Smooth muscle cell of the brain vasculature (primary cell): ENCODE results near the gene AADAC.
"Not testable (repeated sequence)": the region's sequence is repeated elsewhere in the genome, so short reads cannot be mapped to it uniquely, and the experiment has no call there.

Source experiments
- DNase-seq: peaks from one replicate; pipeline ENCODE4 v3.0.0-alpha.2; 2012; ENCODE audit warnings: low read depth, low spot score

The AADAC gene, protein sequence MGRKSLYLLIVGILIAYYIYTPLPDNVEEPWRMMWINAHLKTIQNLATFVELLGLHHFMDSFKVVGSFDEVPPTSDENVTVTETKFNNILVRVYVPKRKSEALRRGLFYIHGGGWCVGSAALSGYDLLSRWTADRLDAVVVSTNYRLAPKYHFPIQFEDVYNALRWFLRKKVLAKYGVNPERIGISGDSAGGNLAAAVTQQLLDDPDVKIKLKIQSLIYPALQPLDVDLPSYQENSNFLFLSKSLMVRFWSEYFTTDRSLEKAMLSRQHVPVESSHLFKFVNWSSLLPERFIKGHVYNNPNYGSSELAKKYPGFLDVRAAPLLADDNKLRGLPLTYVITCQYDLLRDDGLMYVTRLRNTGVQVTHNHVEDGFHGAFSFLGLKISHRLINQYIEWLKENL

DNA sequence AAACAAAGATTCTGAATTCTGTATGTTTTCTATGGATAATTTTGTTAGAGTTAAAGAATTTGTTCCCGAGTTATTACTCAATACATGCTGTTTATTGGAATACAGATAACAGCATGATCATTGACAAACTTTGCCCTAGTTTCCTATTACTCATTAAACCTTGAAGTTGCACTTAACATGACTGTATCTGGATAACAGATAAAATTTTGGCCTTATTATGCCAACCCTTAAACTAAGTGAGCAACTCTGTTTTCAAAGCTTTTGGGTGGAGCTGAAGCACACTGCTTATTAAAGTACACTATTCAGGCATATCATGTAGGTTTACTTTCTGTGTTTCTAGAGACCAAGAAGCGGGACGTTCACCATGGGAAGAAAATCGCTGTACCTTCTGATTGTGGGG lies at the start of gene AADAC:
Gene AADAC (plus strand): TSS at position 318 of the 400 bp plus-strand sequence. CDS start 47 bp downstream, at position 365.
- no peak for DNase-seq

- not testable (repeated sequence) for DNase-seq
Observed at GRCh38 chr3:151764699-151765098, 49.2 kb upstream of the AADAC start.

- no peak for DNase-seq
Observed at GRCh38 chr3:151765685-151766084, 48.2 kb upstream of the AADAC start.

DNA sequence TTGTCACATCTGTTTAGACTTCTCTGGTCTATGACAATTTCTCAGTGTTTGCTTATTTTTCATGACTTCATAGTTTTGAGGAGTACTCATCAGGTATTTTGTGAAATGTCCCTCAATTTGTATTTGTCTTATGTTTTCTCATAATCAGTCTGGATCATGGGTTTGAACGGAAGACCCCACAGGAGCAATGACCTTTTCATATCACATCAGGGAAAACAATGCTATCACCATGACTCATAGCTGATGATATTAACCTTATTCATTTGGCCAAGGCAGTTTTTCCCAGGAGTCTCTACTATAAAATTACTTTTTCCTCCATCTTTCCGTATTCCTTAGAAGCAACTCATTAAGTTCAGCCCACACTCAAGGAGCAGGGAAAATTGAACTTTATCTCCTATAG lies 47.5 kb upstream of the AADAC start:
- no peak for DNase-seq

DNA sequence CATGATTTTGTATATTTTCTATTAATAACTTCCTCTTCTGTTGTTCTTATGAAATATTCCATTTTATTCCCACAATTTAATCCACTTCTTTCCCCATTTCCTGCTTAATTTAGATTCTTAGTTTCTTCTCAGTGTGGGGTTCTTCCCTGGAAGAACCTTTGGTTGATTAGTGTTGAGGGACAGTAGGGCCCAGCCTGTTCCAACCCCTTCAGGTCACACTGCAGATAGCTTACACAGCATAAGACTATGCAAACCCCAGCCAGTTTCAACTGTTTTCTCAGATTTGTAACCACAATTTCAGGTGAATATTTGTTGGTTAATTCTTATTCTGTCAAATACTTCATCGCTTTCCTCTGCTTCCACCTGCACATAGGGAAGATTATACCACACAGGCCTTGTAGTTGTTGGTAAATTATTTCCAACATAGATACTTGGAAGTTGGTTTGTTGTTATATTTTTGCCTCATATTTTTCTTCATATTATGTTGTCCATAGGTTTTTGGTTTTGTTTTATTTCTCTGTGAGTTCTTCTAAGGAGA lies 45.5 kb upstream of the AADAC start:
- DNase-seq, result no peak

DNA sequence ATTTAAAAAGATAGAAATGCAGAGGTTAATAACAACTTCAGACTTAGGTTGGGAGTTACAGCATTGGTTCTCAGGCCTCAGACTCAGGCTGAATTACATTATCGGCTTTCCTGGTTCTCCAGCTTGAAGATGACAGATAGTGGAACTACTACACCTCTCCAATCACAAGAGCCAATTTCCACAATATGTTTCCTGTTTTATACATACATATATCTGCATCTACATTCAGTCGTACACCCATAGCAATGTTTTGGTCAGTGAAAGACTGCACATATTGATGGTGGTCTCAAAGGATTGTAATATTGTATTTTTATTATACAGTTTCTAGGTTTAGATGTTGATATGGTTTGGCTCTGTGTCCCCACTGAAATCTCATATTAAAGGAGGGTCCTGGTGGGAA lies 44.7 kb upstream of the AADAC start:
- DNase-seq, result no peak

DNA sequence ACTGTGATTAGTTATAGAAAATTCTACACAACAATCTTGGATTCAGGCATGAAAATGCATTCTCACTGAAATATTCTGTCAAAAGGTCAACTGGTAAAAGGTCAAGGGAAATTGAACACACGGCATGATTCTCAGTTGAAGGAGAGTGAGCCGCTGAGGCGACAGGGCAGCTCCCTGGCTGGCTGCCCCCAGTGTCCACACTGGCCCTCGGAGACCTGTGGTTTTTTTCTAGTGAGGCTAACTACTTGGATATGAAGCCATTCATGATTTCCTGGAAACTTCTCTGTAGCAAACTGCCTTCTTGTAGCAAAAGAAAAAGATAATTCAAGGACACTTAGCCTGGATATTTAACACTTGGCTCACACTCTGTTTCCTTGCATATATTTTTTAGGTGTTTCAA lies 43.0 kb upstream of the AADAC start:
- peak; percentile 20 for DNase-seq

DNA sequence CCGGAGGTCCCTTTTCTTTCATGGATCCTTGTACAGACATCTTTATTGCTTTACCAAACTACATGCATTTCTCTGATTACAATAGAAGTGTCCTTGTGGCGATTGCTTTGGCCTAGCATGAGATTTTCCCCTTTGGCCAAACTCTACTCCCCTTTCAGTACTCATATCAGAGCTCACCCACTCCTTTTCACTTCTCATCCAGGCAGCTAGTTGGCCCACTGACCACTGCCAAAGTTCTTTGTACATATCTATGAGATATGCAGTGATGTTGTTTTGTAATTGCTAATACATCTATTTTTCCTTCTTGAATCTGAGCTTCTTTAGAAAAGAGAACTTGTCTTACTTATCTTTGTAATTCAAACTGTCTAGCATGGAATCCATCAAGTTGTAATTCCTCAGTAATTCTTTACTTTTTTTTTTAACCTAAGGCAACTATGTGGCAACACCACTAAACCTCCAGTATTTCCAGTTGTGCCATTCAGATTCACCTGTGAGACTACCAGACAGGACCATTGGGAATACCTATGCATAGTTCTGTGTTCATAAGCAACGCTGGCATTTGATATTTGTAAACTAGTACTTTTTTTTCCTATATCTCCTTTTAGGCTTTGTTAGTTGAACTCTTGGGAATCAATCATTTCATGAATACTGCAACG lies 41.0 kb upstream of the AADAC start:
- no peak for DNase-seq

GRCh38 chr3:151774235-151774634 lies 39.7 kb upstream of the AADAC start:
- no peak for DNase-seq

DNA sequence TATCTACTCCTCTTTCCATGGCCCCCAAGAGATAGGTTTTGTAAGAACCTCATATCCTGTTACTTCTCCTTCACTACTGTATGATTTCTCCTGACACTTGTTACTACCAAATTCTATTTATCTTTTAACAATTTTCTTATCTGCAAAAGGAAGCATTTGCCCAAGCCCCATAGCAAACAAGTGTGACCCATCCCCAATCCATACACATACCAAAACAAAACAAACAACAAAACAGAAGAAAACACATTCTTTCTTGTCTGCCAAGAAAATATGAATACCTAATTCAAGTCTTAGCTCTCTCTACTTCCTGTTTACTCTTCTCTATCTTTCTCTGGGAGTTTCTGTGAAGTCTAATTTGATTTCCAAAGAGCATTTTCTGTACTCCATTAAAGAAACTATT lies 39.0 kb upstream of the AADAC start:
- DNase-seq, result no peak

DNA sequence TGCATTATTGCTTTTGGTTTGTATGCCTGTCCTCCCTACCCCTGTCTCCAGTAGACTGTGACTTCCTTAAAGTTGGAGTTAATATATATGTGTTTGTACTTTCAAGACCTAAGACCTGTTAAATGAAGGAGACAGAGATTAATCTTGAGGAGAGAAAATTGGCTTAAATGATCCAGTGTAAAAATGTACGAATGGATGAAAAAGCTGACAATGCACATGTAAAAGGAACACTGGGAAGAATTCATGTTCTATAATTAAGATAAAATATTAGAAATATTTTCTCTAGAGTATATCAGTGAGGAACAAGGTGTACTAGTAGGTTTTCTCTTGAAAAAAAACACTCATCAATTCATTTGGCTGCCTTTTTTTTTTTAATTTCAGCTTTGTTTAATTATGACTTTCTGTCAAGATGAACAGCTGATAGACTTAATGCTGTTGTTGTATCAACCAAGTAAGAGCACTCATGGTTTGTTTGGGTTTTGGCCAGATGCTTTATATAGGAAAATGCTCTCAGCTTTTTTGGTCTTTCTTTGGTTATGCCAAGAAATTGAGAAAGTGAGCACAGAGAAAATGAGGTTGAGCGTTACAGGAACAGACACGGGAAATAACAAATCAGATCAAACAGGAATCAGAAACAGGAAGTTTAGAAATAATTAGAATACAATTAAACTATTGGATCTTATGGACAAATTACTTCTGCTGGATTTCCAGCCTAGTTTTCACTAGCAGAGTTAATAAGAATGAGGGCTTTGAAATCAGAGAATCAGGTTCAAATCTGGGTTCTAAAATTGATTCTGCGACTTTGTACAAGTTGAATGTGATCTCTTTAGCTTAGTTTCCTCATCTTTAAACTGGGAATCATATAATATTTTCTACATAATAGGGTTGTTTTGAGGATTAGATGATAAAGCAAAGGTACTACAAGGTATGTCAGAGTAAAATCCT lies 38.3 kb upstream of the AADAC start:
- no peak for DNase-seq

DNA sequence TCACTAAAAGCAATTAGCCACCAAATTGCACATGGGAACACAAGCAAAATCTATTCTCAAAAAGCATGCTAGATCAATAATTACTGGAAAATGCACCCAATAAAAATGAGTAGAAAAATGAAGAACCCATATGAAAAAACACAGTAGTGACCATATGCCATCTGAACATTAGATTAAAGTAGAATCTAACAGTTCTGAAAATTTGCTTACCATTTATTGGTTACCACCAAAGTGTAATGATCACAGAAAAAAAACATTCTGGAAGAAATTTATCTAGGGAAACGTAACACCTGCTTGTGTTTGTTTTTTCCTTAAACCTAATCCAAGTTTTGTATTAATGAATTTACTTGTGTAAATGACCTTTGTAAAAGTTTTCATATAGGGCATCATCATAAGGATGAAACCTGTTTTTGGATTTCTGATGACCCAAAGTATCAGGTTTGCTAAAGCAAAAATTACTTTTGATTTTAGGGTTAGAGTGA lies 37.6 kb upstream of the AADAC start:
- no peak for DNase-seq

DNA sequence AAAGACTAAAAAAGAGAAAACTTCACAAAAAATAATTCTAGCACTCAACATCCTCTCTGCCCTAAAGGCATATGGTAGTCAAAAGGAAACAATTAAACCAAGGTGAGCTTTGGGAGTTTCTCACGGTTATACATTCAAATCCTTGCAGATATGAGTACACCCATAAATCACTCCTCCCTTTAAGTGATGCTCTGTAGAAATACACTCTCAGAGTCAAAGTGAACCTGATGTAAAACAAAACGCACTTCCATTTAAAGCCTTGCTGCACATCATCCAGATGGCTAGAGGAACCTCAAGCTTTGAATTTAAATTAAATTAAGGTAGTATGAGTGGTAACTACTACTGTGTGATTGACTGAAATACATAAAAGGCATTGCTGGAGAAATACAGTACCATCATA lies 36.0 kb upstream of the AADAC start:
- DNase-seq, result no peak

- DNase-seq, result no peak
Observed at GRCh38 chr3:151787626-151788025, 26.3 kb upstream of the AADAC start.

DNA sequence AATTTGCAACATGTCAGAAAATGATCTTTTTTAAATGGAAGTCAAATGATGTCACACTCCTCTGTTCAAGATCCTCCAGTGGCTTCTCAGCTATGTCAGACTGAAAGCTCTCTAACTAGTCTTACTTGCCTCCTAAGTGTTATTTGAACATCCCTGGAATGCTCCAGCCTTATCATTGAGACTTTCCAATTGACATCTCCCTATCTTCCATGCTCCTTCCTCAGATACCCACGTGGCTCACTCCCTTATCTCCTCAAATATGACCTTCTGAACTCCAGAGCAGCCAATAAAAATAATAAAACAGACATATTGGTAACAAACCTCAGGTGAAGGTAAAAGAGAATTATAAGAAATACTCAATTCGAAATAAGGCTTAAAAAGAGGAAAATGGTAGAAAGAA lies 25.5 kb upstream of the AADAC start:
- no peak for DNase-seq

- no peak for DNase-seq
Observed at GRCh38 chr3:151789853-151790463, 24.0 kb upstream of the AADAC start.

GRCh38 chr3:151790763-151791162 lies 23.2 kb upstream of the AADAC start:
- not testable (repeated sequence) for DNase-seq

GRCh38 chr3:151792411-151792810 lies 21.5 kb upstream of the AADAC start:
- no peak for DNase-seq

GRCh38 chr3:151793636-151794035 lies 20.3 kb upstream of the AADAC start:
- no peak for DNase-seq

DNA sequence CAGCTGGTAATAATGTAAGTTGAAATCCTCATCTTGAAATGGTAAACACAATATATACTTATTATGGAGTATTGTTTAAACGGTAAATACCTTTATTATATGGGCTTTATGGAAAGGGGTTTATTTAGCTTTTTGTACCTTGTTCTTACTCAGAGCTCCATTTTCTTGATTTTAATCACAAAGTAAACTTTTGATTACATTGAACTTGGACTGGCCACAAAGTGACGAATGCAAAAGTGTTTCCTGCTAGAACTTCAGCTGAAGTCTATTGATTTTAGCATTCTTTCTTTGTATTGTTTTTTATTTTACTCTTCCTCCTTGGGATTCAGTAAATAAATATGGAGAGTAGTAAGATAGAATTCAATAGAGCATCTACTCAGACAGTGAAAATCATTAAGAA lies 19.8 kb upstream of the AADAC start:
- no peak for DNase-seq

DNA sequence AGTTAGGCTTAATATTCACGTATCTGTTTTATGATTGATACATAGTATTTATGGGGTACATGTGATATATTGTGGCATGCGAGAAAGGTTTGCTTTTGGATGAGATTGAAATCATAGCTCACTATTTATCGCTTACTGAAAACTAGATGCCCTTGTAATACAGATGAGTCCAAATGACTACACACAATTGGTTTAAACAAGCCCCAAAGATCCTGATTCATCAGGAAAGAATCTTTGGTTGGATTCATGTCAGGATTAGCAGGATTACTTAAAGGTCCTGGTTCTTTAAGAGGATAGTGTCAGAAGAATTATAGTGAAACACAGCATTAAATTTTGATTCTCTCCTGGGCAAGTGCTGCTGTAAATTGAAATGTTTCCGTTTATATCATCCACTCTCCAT lies 18.6 kb upstream of the AADAC start:
- no peak for DNase-seq
